ENCODE results near the gene TAP1. TPM values are rescaled to one million over a fixed set of nuclear protein-coding genes. Genes with fewer than 3 reads are reported as not detected.

Gene TAP1
- total RNA-seq, 4 donors from 2014 or later, result 30.5 to 128 (median 55.6) TPM

DNA sequence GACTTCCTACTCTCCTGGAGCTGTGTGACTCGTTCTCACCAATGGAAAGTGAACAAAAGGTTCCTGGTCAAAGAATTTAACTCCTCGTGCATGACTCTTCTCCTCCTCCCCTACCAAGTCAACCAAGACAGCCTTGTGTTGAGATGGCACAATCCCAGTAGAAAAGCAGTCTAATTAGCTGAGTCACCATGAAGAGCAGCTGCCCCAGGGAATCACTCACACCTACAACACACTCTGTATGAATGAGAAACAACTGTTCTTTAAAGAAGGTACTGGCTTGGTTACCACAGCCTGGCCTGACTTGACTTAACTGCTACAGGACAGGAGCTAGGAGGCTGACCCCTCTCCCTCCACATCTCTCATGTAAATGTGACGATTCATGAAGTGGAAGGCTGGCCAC, 33.8 kb downstream of the TAP1 start:
- TF ChIP-seq, protein P1, sequence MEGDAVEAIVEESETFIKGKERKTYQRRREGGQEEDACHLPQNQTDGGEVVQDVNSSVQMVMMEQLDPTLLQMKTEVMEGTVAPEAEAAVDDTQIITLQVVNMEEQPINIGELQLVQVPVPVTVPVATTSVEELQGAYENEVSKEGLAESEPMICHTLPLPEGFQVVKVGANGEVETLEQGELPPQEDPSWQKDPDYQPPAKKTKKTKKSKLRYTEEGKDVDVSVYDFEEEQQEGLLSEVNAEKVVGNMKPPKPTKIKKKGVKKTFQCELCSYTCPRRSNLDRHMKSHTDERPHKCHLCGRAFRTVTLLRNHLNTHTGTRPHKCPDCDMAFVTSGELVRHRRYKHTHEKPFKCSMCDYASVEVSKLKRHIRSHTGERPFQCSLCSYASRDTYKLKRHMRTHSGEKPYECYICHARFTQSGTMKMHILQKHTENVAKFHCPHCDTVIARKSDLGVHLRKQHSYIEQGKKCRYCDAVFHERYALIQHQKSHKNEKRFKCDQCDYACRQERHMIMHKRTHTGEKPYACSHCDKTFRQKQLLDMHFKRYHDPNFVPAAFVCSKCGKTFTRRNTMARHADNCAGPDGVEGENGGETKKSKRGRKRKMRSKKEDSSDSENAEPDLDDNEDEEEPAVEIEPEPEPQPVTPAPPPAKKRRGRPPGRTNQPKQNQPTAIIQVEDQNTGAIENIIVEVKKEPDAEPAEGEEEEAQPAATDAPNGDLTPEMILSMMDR (IDR thresholded peaks at IDR 0.05), result no peak
- ATAC-seq (ENCODE audit: low FRiP score) (peak; percentile 59), DNase-seq (ENCODE audit: low spot score) (no peak)

DNA sequence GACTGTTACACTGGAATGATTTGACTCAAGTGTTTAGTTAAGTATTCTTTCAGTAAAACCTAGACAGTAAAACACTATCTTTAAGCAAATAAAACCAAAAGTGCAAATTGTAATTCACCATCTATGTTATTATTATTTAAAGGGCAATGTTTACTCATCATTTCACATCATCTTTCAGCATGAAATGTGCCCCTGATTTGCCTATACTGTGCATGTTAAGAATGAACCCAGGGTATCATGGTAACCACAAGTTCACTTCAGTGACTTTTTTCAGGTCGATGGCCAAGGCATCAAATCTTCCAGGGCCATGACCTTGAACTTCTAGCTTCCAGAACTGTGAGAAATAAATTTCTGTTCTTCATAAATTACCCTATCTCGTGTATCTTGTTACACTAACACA, 34.6 kb downstream of the TAP1 start:
- ATAC-seq (ENCODE audit: low FRiP score), result no peak
- TF ChIP-seq, protein P1 (IDR thresholded peaks at IDR 0.05), result no peak
- no peak for DNase-seq (ENCODE audit: low spot score)

DNA sequence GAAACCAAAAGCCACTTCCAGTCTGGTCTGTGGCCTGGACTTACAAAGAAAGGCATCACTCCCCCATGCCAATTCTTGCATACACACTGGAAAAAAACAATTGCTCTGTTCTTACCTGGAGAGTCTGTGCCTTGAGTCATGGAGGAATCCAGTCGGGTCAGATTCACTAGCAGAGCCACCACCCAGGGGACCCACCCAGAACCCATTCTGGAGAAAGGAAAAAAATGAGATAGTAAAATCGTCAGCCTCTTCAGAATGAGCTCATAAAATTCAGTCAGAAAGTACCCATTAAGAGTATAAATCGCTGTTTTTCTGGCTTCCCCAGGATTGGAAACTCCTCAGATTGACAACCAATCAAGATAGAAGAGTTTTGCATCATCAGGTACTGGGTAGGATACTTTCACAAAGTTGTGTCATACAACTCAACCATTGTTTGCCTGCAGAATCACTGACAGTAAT, 36.7 kb downstream of the TAP1 start, which contains the start of gene HLA-DOB:
Gene HLA-DOB, minus strand, starts transcription at position 257 of the 459 bp plus-strand sequence. Its CDS starts 51 bp downstream, at position 206.
- no peak for DNase-seq (ENCODE audit: low spot score)
- no peak for ATAC-seq (ENCODE audit: low FRiP score)
- TF ChIP-seq, protein P1 (IDR thresholded peaks at IDR 0.05), result no peak

- no peak for ATAC-seq (ENCODE audit: low FRiP score)
Observed at GRCh38 chr6:32815996-32816395, 37.5 kb downstream of the TAP1 start.

DNA sequence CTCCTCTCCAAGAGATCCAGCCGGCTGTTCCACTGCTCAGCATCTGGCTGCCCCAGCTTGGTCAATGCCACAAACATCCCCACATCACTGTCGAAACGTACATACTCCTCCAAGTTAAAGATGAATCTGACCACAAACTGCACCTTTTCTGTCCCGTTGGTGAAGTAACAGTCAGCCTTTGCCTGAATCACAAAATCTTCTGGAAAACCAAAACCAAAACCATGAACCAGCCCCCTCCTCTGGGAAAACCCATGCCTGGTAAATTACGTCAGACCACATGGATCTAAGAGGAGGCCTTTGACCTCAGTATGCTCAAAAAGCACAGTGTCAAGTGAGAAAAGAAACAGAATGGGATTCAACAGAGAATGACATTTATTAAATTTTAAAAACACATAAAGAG, 38.4 kb downstream of the TAP1 start:
- DNase-seq (ENCODE audit: low spot score) (no peak), ATAC-seq (ENCODE audit: low FRiP score) (peak; percentile 25)
- TF ChIP-seq, protein P1 (IDR thresholded peaks at IDR 0.05), result no peak

More at GRCh38 chr6:32815996-32816395, 37.5 kb downstream of the TAP1 start:
- TF ChIP-seq, protein P1 (IDR thresholded peaks at IDR 0.05), result no peak
- DNase-seq (ENCODE audit: low spot score), result no peak

DNA sequence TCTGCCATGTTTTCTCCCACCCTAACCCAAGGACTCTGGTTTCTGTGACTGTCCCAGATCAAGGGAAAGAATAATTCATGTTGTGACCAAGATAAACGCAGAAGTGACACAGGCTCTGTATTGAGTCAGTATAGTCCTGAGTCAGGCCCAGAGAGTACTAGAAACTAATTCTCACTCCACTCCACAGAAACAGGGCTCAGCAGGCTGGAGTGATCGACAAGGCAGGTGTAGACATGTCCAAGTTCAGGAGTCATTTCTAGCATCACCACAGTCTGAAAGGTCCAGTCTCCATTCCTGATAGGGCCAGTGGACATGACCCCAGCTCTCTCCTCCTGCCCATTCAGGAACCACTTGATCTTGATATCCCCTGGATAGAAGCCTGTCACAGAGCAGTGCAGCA, 39.4 kb downstream of the TAP1 start:
- no peak for DNase-seq (ENCODE audit: low spot score)
- TF ChIP-seq, protein P1 (IDR thresholded peaks at IDR 0.05), result no peak
- no peak for ATAC-seq (ENCODE audit: low FRiP score)

GRCh38 chr6:32809171-32809570, 44.3 kb downstream of the TAP1 start:
- ATAC-seq (ENCODE audit: low FRiP score) (no peak), DNase-seq (ENCODE audit: low spot score) (no peak)
- TF ChIP-seq, protein P1 (IDR thresholded peaks at IDR 0.05), result no peak
